Activated naive CD8-positive, alpha-beta T cell (primary cell): ENCODE measurements around the gene CDT1.

Source experiments
- H3K27ac Mint-ChIP-seq: one replicate; pipeline ENCODE4 v1.8.0; 2021; ENCODE audit warnings: mixed read lengths
- H3K27me3 Mint-ChIP-seq: one replicate; pipeline ENCODE4 v1.8.0; 2021; ENCODE audit warnings: mixed read lengths
- H3K36me3 Mint-ChIP-seq: one replicate; pipeline ENCODE4 v1.8.0; 2021; ENCODE audit warnings: mixed read lengths
- H3K4me1 Mint-ChIP-seq: one replicate; pipeline ENCODE4 v1.8.0; 2021; ENCODE audit warnings: low read depth, mixed read lengths
- H3K4me3 Mint-ChIP-seq: one replicate; pipeline ENCODE4 v1.8.0; 2021; ENCODE audit warnings: mild to moderate bottlenecking, mixed read lengths
- H3K9me3 Mint-ChIP-seq: one replicate; pipeline ENCODE4 v1.8.0; 2021; ENCODE audit warnings: low read depth, mixed read lengths

Gene CDT1

DNA sequence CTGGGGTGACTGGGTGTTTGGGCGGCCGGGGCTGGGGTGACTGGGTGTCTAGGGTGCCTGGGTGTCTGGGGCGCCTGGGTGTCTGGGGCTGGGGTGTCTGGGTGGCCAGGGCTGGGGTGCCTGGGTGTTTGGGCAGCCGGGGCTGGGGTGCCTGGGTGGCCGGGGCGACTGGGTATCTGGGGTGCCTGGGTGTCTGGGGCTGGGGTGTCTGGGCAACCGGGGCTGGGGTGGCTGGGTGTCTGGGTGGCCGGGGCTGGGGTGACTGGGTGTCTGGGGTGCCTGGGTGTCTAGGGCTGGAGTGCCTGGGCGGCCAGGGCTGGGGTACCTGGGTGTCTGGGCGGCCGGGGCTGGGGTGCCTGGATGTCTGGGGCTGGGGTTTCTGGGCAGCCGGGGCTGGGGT lies 21.6 kb downstream of the CDT1 start:
- no peaks in the 10 kb centered on the region for H3K4me1 Mint-ChIP-seq
- H3K27me3 Mint-ChIP-seq: no peaks in the 10 kb centered on the region

DNA sequence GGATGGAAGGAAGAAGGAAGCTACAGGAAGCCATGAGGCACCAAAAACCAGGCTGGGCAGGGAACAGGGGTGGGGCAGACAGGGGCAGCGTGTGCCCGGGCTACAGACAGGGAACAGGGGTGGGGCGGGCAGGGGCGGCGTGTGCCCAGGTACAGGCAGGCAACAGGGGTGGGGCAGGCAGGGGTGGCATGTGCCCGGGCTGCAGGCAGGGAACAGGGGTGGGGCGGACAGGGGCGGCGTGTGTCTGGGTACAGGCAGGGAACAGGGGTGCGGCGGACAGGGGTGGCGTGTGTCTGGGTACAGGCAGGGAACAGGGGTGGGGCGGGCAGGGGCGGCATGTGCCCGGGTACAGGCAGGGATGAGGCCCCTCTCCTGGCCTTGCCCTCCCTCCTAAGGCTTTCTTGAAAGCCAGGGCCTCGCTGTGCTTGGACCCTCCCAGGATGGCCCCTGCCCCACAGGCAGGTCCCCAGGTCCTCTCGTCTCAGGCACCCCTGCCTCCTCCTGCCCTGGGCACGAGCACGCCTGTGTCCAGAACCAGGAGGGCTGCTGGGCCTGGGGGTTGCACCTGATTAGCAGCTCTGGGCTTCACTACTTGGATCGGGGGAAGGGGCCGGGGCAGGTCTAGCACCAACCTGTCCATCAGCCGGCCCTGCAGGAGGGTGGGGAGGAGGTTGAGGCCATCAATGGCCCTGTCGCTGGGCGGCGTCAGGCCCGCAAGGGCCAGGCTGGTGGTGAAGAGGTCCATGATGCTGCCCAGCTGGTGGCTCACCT lies 22.7 kb downstream of the CDT1 start:
- no peaks in the 10 kb centered on the region for H3K36me3 Mint-ChIP-seq
- no peaks in the 10 kb centered on the region for H3K4me1 Mint-ChIP-seq
- H3K27me3 Mint-ChIP-seq: no peaks in the 10 kb centered on the region
- no peak overlapping the region for H3K4me3 Mint-ChIP-seq
- H3K27ac Mint-ChIP-seq: no peak overlapping the region
- H3K9me3 Mint-ChIP-seq: no peaks in the 10 kb centered on the region

More for the DNA sequence above, 21.6 kb downstream of the CDT1 start:
- Mint-ChIP-seq H3K36me3 (no peaks in the 10 kb centered on the region), H3K27ac (no peak overlapping the region), H3K9me3 (no peaks in the 10 kb centered on the region), H3K4me3 (no peak overlapping the region)

DNA sequence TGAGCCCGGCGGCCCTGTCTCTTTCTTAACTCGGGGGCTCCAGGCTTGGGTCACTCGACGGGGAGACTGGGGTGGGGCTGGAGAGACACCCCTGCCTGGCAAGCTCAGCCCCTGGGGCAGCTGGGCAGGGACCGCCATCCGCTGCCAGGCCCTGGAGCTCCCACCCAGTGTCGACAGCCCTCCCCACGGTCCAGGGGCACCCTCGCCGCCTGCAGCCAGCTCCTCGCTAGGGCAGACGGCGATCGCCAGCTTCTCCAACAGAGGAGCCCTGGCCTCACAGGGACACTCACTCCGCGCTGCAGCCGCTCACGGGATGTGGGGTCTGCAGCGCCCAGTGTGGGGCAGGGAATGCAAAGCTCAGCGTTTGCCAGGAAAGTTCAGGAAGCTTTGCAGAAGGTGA lies 24.1 kb downstream of the CDT1 start:
- Mint-ChIP-seq H3K27me3 (no peaks in the 10 kb centered on the region), H3K4me3 (no peak overlapping the region), H3K9me3 (no peaks in the 10 kb centered on the region), H3K36me3 (no peaks in the 10 kb centered on the region), H3K4me1 (no peaks in the 10 kb centered on the region), H3K27ac (no peak overlapping the region)

DNA sequence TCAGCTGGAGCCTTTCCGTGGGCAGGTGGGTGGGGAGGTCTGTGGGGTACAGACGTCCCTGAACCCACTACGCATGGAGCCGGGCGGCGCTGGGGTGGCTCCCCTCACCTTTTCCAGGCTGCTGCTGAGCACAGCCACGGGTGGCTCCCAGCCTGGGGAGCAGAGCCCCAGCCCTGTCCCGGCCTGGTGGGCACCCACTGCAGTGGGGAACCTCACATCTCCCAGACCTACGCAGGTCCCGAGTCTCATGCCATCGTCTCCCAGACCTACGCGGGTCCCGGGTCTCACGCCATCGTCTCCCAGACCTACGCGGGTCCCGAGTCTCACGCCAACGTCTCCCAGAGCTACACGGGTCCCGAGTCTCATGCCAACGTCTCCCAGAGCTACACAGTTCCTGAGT lies 25.1 kb downstream of the CDT1 start:
- no peaks in the 10 kb centered on the region for H3K4me1 Mint-ChIP-seq
- no peak overlapping the region for H3K27ac Mint-ChIP-seq
- H3K27me3 Mint-ChIP-seq: no peaks in the 10 kb centered on the region
- H3K4me3 Mint-ChIP-seq: no peak overlapping the region
- H3K9me3 Mint-ChIP-seq: no peaks in the 10 kb centered on the region
- no peaks in the 10 kb centered on the region for H3K36me3 Mint-ChIP-seq

GRCh38 chr16:88830258-88830657 lies 26.7 kb downstream of the CDT1 start:
- no peak overlapping the region for H3K27ac Mint-ChIP-seq
- no peaks in the 10 kb centered on the region for H3K9me3 Mint-ChIP-seq
- H3K27me3 Mint-ChIP-seq: no peaks in the 10 kb centered on the region
- no peak overlapping the region for H3K4me3 Mint-ChIP-seq
- no peaks in the 10 kb centered on the region for H3K4me1 Mint-ChIP-seq
- no peaks in the 10 kb centered on the region for H3K36me3 Mint-ChIP-seq

- Mint-ChIP-seq H3K4me3 (no peak overlapping the region), H3K9me3 (no peaks in the 10 kb centered on the region), H3K36me3 (no peaks in the 10 kb centered on the region), H3K27ac (no peak overlapping the region), H3K4me1 (no peaks in the 10 kb centered on the region), H3K27me3 (no peaks in the 10 kb centered on the region)
Measured at GRCh38 chr16:88830783-88831182, 27.2 kb downstream of the CDT1 start.

- Mint-ChIP-seq H3K4me1 (no peaks in the 10 kb centered on the region), H3K36me3 (no peaks in the 10 kb centered on the region)
Measured at GRCh38 chr16:88831838-88832237, 28.2 kb downstream of the CDT1 start.

DNA sequence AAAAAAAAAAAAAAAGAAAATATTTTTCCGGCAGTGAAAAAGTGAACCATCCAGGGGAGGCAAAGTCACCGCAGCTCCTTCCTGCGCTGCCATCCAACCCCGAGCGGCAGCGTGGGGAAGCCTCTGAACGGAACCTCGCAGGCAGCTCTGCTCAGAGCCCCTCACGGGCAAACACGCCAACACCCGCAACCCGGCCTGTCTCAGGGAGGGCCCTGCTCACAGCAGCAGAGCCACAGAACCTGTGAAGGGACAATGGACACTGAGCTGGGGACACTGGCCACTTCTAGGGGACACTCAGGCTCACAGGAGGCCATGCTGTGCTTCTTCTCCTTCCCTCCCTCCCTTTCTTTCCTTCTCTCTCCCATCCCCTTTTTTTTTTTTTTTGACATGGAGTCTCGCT lies 29.5 kb downstream of the CDT1 start:
- H3K27me3 Mint-ChIP-seq: no peaks in the 10 kb centered on the region
- no peak overlapping the region for H3K4me3 Mint-ChIP-seq
- H3K36me3 Mint-ChIP-seq: no peaks in the 10 kb centered on the region
- no peaks in the 10 kb centered on the region for H3K4me1 Mint-ChIP-seq
- H3K27ac Mint-ChIP-seq: no peak overlapping the region
- H3K9me3 Mint-ChIP-seq: no peaks in the 10 kb centered on the region

More at GRCh38 chr16:88831838-88832237, 28.2 kb downstream of the CDT1 start:
- Mint-ChIP-seq H3K4me3 (no peak overlapping the region), H3K27me3 (no peaks in the 10 kb centered on the region), H3K9me3 (no peaks in the 10 kb centered on the region), H3K27ac (no peak overlapping the region)

DNA sequence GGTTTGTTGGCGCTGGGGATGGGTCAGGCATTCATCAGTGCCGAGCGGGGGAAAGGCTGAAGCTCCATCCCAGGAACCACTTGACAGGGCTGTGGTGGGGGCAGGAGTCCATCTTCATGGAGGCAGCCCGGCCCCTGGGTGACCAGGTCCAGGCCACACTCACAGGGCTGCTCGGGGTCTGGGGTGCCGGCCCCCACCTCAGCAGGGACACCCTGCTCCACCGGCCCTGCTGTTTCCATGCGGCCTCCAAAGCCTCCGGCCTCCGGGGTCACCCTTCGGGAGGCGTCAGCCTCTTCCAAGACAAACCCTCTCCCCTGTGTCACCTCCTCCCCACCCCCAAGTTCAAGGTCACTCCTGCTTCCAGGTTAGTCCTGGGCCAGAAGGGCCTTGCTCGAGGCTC lies 31.1 kb downstream of the CDT1 start:
- Mint-ChIP-seq H3K36me3 (no peaks in the 10 kb centered on the region), H3K4me3 (no peak overlapping the region), H3K9me3 (no peaks in the 10 kb centered on the region), H3K27me3 (no peaks in the 10 kb centered on the region), H3K27ac (no peak overlapping the region), H3K4me1 (no peaks in the 10 kb centered on the region)

- Mint-ChIP-seq H3K27ac (no peak overlapping the region), H3K36me3 (no peaks in the 10 kb centered on the region), H3K9me3 (no peaks in the 10 kb centered on the region), H3K27me3 (no peaks in the 10 kb centered on the region), H3K4me3 (no peak overlapping the region), H3K4me1 (no peaks in the 10 kb centered on the region)
Measured at GRCh38 chr16:88835383-88835782, 31.8 kb downstream of the CDT1 start.

- H3K36me3 Mint-ChIP-seq: no peaks in the 10 kb centered on the region
- no peaks in the 10 kb centered on the region for H3K4me1 Mint-ChIP-seq
- no peak overlapping the region for H3K27ac Mint-ChIP-seq
Measured at GRCh38 chr16:88835818-88836217, 32.2 kb downstream of the CDT1 start.

DNA sequence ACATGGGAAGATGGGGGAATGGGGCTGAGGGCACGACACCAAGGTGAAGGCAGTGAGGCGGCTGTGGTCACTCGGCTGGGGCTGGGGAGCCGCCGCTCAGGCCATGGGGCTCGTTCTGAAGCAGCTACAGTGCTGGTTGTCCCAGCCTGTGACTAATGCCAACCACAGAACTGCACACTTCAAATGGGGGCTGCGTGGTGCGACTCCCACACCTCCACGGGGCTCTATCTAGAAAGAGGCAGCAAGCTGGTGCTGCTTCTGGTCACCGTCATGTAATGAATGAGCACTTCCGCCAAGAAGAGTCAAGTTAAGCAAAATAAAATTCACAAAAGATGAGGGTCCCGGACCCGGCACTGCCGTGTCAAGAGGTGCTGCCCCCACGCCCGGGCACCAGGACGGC lies 33.2 kb downstream of the CDT1 start:
- no peaks in the 10 kb centered on the region for H3K36me3 Mint-ChIP-seq
- no peaks in the 10 kb centered on the region for H3K4me1 Mint-ChIP-seq
- no peaks in the 10 kb centered on the region for H3K9me3 Mint-ChIP-seq
- H3K27ac Mint-ChIP-seq: no peak overlapping the region
- no peak overlapping the region for H3K4me3 Mint-ChIP-seq
- no peaks in the 10 kb centered on the region for H3K27me3 Mint-ChIP-seq

More at GRCh38 chr16:88835818-88836217, 32.2 kb downstream of the CDT1 start:
- H3K4me3 Mint-ChIP-seq: no peak overlapping the region
- no peaks in the 10 kb centered on the region for H3K9me3 Mint-ChIP-seq
- H3K27me3 Mint-ChIP-seq: no peaks in the 10 kb centered on the region

GRCh38 chr16:88837806-88838205 lies 34.2 kb downstream of the CDT1 start:
- Mint-ChIP-seq H3K27ac (no peak overlapping the region), H3K27me3 (no peaks in the 10 kb centered on the region), H3K4me3 (no peak overlapping the region), H3K9me3 (no peaks in the 10 kb centered on the region), H3K4me1 (no peaks in the 10 kb centered on the region), H3K36me3 (no peaks in the 10 kb centered on the region)

GRCh38 chr16:88838566-88838965 lies 35.0 kb downstream of the CDT1 start:
- Mint-ChIP-seq H3K27ac (no peak overlapping the region), H3K9me3 (no peaks in the 10 kb centered on the region), H3K4me3 (no peak overlapping the region), H3K27me3 (no peaks in the 10 kb centered on the region), H3K36me3 (no peaks in the 10 kb centered on the region), H3K4me1 (no peaks in the 10 kb centered on the region)

DNA sequence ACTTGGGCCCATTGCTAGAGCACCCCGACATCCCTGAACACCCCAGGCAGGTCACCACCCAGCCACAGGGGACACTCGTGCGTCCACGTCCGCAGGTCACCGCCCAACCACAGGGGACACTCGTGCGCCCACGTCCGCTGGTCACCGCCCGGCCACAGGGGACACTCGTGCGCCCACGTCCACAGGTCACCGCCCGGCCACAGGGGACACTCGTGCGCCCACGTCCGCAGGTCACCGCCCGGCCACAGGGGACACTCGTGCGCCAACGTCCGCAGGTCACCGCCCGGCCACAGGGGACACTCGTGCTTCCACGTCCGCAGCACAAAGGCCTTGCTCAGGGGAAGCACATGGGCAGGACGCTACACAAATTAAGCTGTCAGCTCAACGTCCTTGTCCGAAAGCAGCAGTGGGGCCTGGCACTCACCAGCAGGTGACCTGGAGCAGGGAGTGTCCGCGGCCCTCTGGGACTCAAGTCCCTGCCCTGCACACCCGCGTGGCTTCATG lies 35.5 kb downstream of the CDT1 start:
- H3K4me1 Mint-ChIP-seq: no peaks in the 10 kb centered on the region
- no peaks in the 10 kb centered on the region for H3K9me3 Mint-ChIP-seq
- no peaks in the 10 kb centered on the region for H3K36me3 Mint-ChIP-seq
- no peak overlapping the region for H3K4me3 Mint-ChIP-seq
- no peaks in the 10 kb centered on the region for H3K27me3 Mint-ChIP-seq
- H3K27ac Mint-ChIP-seq: no peak overlapping the region
